ENCODE measurements around the gene TMEM50A.
"Not testable (repeated sequence)": the region's sequence is repeated elsewhere in the genome, so short reads cannot be mapped to it uniquely, and the experiment has no call there.

GRCh38 chr1:25304936-25305335, 33.2 kb upstream of the TMEM50A start:
- TF ChIP-seq CTCF, POLR2A (IDR thresholded peaks at IDR 0.05): not testable (repeated sequence)

All from lower leg skin (tissue), 3 donors.